Diencephalon (tissue), 1 donor: ENCODE measurements around the gene KLF18. TPM values are rescaled to one million over a fixed set of nuclear protein-coding genes. Genes with fewer than 3 reads are reported as not detected.

Experiments used
- small RNA-seq: library from RNA; depleted of rRNA; stranded (forward); fragments of <200 nt; gene quantifications from one replicate; pipeline ENCODE3, GENCODE V24; 2014
- total RNA-seq: library from RNA; depleted of rRNA; stranded (reverse); fragments of >200 nt; gene quantifications from one replicate; pipeline ENCODE4 v1.2.3, GENCODE V29; 2014

KLF18 gene
- not detected for total RNA-seq

GRCh38 chr1:44141531-44141930 lies at the start of gene KLF18:
TSS of gene KLF18 (minus strand) at chr1:44141631. CDS start at chr1:44141631, 0 bp downstream.

GRCh38 chr1:44118682-44119081 lies 22.7 kb downstream of the KLF18 start, which contains the start of gene KLF17:
TSS of gene KLF17 (plus strand) at chr1:44118821. CDS start at chr1:44118908, 87 bp downstream.

Small RNA genes within 50 kb of the gene (small RNA-seq; reads per million reads assigned to genes)
- not detected for gene AL035417.1
- not detected for gene OOSP1P1
- gene RF00019 = not detected
- gene RN7SL479P = not detected

Other genes starting within 250 kb of the KLF18 start
- 0.46 TPM for gene ARTN, start 207.8 kb downstream of the KLF18 start, total RNA-seq
- gene IPO13, start 194.7 kb downstream of the KLF18 start, total RNA-seq = 19.1 TPM
- 14.3 TPM for gene DPH2, start 171.6 kb downstream of the KLF18 start, total RNA-seq
- gene ATP6V0B, start 166.7 kb downstream of the KLF18 start, total RNA-seq = 244 TPM
- gene B4GALT2, start 162.4 kb downstream of the KLF18 start, total RNA-seq = 96.0 TPM
- 6.2 TPM for gene CCDC24, start 150.0 kb downstream of the KLF18 start, total RNA-seq
- gene SLC6A9, start 110.2 kb downstream of the KLF18 start, total RNA-seq = 18.0 TPM
- 0.46 TPM for gene KLF17, start 22.8 kb downstream of the KLF18 start, total RNA-seq
- gene DMAP1, start 71.8 kb upstream of the KLF18 start, total RNA-seq = 42.0 TPM
- gene ERI3, start 213.6 kb upstream of the KLF18 start, total RNA-seq = 94.3 TPM